ENCODE data around the gene TUBA4B.
"Not testable (repeated sequence)": the region's sequence is repeated elsewhere in the genome, so short reads cannot be mapped to it uniquely, and the experiment has no call there.

TUBA4B gene

DNA sequence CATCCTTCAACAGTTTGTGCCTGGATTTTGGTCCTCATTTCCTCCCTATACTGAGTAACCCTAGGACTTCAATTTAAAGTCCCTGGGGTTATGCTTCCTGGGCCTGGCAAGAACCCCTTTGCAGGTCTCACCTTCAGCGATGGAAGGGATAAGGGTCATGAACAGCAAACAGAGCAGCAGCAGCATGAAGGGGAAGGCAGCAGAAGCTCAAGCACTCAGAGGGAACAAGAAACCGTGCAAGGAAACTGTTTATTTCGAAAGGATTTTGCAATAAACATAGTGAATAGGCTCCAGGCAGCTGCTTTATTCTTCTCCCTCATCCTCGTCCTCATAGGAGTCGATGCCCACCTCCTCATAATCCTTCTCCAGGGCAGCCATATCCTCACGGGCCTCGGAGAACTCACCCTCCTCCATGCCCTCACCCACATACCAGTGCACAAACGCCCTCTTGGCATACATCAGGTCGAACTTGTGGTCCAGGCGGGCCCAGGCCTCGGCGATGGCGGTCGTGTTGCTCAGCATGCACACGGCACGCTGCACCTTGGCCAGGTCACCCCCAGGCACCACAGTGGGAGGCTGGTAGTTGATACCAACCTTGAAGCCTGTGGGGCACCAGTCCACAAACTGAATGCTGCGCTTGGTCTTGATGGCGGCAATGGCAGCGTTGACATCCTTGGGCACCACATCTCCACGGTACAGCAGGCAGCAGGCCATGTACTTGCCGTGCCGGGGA is 2.8 kb upstream of the TUBA4B start:
- no peak for DNase-seq (ENCODE audit: low read depth)
- TF ChIP-seq CTCF (IDR thresholded peaks at IDR 0.05; ENCODE audit: control insufficient read depth, extremely low read depth, insufficient read depth): no peak
- H3K4me3 ChIP-seq (ENCODE audit: low read depth, low read length): no peak overlapping the region; the same call in 1 of the 2 replicates

DNA sequence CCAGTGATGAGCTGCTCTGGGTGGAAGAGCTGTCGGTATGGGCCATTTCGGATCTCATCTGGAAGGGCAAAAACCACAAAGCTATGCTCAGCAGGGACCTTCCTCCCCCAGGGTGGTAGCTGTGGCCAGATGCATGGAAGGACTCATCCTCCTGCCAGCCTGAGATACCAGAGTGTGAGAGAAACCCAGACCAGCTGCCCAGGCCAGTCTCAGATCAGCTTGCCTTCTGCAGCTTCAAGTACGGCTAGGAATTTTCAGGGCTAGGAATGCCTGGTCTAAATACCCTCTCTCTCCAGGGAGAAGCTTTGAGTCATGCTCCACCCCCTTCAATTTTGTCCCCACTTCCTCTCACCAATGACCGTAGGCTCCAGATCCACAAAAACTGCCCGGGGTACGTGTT is 1.4 kb upstream of the TUBA4B start:
- TF ChIP-seq CTCF (IDR thresholded peaks at IDR 0.05; ENCODE audit: control insufficient read depth, extremely low read depth, insufficient read depth): no peak
- DNase-seq (ENCODE audit: low read depth): no peak
- peak overlapping the region; percentile 84; the same call in 1 of the 2 replicates for H3K4me3 ChIP-seq (ENCODE audit: low read depth, low read length)

GRCh38 chr2:219252084-219252483 is 959 bp upstream of the TUBA4B start:
- H3K4me3 ChIP-seq (ENCODE audit: low read depth, low read length): peak overlapping the region; percentile 84
- no peak for DNase-seq (ENCODE audit: low read depth)
- no peak for TF ChIP-seq CTCF (IDR thresholded peaks at IDR 0.05; ENCODE audit: control insufficient read depth, extremely low read depth, insufficient read depth)

GRCh38 chr2:219252570-219252899 is 508 bp upstream of the TUBA4B start:
- no peak for DNase-seq (ENCODE audit: low read depth)
- no peak for TF ChIP-seq CTCF (IDR thresholded peaks at IDR 0.05; ENCODE audit: control insufficient read depth, extremely low read depth, insufficient read depth)
- peak overlapping the region; percentile 84 for H3K4me3 ChIP-seq (ENCODE audit: low read depth, low read length)

GRCh38 chr2:219253753-219254589 is 928 bp downstream of the TUBA4B start, which contains the start of gene TUBA4A:
Gene TUBA4A (minus strand): TSS chr2:219253918. CDS start chr2:219253858, 60 bp downstream.
- peak within 1 kb of the TSS; percentile 84 for H3K4me3 ChIP-seq (ENCODE audit: low read depth, low read length)
- TF ChIP-seq CTCF (IDR thresholded peaks at IDR 0.05; ENCODE audit: control insufficient read depth, extremely low read depth, insufficient read depth): no peak
- no peak for DNase-seq (ENCODE audit: low read depth)

GRCh38 chr2:219254590-219255201 is 1.7 kb downstream of the TUBA4B start:
- H3K4me3 ChIP-seq (ENCODE audit: low read depth, low read length): peak overlapping the region; percentile 84
- no peak for TF ChIP-seq CTCF (IDR thresholded peaks at IDR 0.05; ENCODE audit: control insufficient read depth, extremely low read depth, insufficient read depth)
- DNase-seq (ENCODE audit: low read depth): no peak

DNA sequence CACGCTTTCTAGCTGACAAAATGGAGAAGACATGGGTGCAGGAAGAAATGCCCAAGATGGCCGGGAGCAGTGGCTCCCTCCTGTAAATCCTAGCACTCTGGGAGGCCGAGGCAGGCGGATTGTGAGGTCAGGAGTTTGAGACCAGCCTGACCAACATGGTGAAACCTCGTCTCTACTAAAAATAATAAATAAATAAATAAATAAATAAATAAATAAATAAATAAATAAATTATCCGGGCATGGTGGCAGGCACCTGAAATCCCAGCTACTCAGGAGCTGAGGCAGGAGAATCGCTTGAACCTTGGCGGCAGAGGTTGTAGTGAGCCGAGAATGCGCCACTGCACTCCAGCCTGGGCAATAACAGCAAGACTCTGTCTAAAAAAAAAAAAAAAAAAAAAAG is 5.9 kb downstream of the TUBA4B start:
- not testable (repeated sequence) for DNase-seq (ENCODE audit: low read depth); H3K4me3 ChIP-seq (ENCODE audit: low read depth, low read length)
